Measurements from ENCODE around the gene KCTD5. TPM values are rescaled to one million over a fixed set of nuclear protein-coding genes. Genes with fewer than 3 reads are reported as not detected.

Gene KCTD5
- total and polyA plus RNA-seq, 10 of the 15 experiments (the other 5 are each of a cell fraction or from before 2014, with no cell fraction given), result 0.58 to 56.4 (median 37.3) TPM

DNA sequence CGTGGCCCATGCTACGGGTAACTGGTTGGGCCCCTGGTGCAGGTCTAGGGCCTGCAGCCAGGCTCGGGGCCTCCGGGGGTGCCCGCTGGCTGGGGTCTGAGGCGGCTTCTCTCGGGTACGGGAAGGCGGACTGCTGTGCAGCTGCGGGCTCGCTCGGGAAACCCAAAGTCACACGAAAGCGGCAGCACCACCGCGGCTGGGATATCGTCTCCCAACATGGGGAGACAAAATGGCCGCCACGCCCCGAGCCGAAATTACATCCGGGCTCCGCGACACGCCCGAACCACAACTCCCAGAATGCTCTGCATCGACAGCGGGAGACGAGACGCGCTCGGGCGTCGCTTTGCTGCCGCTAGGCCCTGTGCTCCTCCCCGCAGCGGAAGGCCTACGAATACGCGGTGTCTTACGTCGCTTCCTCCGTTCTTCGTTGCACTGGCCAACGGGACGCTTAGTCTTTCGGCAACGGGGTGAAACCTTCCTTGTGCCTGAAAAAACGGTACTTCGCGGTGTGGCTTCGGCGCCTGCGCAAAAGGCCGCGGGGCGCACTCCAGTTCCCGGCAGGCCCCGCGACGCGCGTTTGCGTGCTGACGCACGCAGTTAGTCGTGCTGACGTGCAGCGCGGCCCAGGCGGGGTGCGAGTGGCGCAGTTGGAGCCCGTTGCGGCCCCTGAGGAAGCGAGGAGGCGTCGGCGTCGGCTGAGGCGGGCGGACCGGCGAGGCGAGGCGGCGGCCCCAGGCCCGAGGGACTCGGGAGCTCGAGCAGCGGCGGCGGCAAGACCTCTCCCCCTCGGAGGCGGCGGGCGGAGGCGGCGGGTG, 69.9 kb downstream of the KCTD5 start, which contains the start of gene SRRM2 (continued):
- TF ChIP-seq CEBPB (IDR thresholded peaks at IDR 0.05; ENCODE audit: borderline replicate concordance in 1 of 2, low read depth in 2 of 2, low read length in 2 of 2) (no peak), RCOR1 (conservative IDR thresholded peaks at IDR 0.05; ENCODE audit: low read depth, low read length) (no peak), SRF (IDR thresholded peaks at IDR 0.05; ENCODE audit: low read depth in 2 of 2, low read length in 2 of 2) (peak; percentile 21 to 45; a peak in 2 of 4 replicates), MYC (IDR thresholded peaks at IDR 0.05; ENCODE audit: insufficient read depth, insufficient read length, insufficient replicate concordance, low read length, severe bottlenecking) (peak; percentile 14), BCL11A (IDR thresholded peaks at IDR 0.05; ENCODE audit: low read depth, low read length) (no peak), JUND (IDR thresholded peaks at IDR 0.05; ENCODE audit: low read depth, low read length) (no peak), ATF2 (IDR thresholded peaks at IDR 0.05; ENCODE audit: low read length) (no peak), NR2C1 (IDR thresholded peaks at IDR 0.05) (peak; percentile 84), NRF1 (conservative IDR thresholded peaks at IDR 0.05; ENCODE audit: low read depth, low read length) (peak; percentile 47), CREB1 (IDR thresholded peaks at IDR 0.05; ENCODE audit: low read depth) (peak; percentile 96), ESRRA (IDR thresholded peaks at IDR 0.05; ENCODE audit: low read length) (no peak), POLR2AphosphoS2 (IDR thresholded peaks at IDR 0.05; ENCODE audit: low read depth, low read length) (peak; percentile 72; the same call in 1 of the 2 replicates), PBX3 (IDR thresholded peaks at IDR 0.05; ENCODE audit: insufficient replicate concordance, low read depth, low read length) (peak; percentile 10), CEBPZ (IDR thresholded peaks at IDR 0.05; ENCODE audit: low read depth, low read length) (no peak), SP1 (IDR thresholded peaks at IDR 0.05; ENCODE audit: low read depth, low read length) (no peak), CREM (IDR thresholded peaks at IDR 0.05; ENCODE audit: low read depth) (peak; percentile 96), GATAD2B (conservative IDR thresholded peaks at IDR 0.05; ENCODE audit: low read depth) (peak; percentile 70)
- TF ChIP-seq, protein P1, sequence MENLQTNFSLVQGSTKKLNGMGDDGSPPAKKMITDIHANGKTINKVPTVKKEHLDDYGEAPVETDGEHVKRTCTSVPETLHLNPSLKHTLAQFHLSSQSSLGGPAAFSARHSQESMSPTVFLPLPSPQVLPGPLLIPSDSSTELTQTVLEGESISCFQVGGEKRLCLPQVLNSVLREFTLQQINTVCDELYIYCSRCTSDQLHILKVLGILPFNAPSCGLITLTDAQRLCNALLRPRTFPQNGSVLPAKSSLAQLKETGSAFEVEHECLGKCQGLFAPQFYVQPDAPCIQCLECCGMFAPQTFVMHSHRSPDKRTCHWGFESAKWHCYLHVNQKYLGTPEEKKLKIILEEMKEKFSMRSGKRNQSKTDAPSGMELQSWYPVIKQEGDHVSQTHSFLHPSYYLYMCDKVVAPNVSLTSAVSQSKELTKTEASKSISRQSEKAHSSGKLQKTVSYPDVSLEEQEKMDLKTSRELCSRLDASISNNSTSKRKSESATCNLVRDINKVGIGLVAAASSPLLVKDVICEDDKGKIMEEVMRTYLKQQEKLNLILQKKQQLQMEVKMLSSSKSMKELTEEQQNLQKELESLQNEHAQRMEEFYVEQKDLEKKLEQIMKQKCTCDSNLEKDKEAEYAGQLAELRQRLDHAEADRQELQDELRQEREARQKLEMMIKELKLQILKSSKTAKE (IDR thresholded peaks at IDR 0.05; ENCODE audit: low read depth, poor library complexity, severe bottlenecking), result no peak
- TF ChIP-seq, protein P2, sequence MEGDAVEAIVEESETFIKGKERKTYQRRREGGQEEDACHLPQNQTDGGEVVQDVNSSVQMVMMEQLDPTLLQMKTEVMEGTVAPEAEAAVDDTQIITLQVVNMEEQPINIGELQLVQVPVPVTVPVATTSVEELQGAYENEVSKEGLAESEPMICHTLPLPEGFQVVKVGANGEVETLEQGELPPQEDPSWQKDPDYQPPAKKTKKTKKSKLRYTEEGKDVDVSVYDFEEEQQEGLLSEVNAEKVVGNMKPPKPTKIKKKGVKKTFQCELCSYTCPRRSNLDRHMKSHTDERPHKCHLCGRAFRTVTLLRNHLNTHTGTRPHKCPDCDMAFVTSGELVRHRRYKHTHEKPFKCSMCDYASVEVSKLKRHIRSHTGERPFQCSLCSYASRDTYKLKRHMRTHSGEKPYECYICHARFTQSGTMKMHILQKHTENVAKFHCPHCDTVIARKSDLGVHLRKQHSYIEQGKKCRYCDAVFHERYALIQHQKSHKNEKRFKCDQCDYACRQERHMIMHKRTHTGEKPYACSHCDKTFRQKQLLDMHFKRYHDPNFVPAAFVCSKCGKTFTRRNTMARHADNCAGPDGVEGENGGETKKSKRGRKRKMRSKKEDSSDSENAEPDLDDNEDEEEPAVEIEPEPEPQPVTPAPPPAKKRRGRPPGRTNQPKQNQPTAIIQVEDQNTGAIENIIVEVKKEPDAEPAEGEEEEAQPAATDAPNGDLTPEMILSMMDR (IDR thresholded peaks at IDR 0.05 in 2 of 3, conservative IDR thresholded peaks at IDR 0.05 in 1 of 3; ENCODE audit: control insufficient read depth in 2 of 3, extremely low read depth in 1 of 3, insufficient read depth in 1 of 3, low read depth in 3 of 3, low read length in 3 of 3), result no peak

Data from GM12878 (cell line).